Spleen (tissue), 3 donors: ENCODE data around the gene COL1A1.

Experiments used
- POLR2A ChIP-seq, 3 donors: fragments of 450-650 bp; IDR thresholded peaks; one replicate each; pipeline ENCODE4 v1.5.1; 2017; ENCODE audit warnings: antibody characterized with exemption in 3 of 3, mild to moderate bottlenecking in 1 of 3
- POLR2AphosphoS5 ChIP-seq, 3 donors: sonication (generic); formaldehyde crosslinking; IDR thresholded peaks; one replicate each; pipeline ENCODE4 v1.5.1; 2017; ENCODE audit warnings: antibody characterized with exemption in 3 of 3

DNA sequence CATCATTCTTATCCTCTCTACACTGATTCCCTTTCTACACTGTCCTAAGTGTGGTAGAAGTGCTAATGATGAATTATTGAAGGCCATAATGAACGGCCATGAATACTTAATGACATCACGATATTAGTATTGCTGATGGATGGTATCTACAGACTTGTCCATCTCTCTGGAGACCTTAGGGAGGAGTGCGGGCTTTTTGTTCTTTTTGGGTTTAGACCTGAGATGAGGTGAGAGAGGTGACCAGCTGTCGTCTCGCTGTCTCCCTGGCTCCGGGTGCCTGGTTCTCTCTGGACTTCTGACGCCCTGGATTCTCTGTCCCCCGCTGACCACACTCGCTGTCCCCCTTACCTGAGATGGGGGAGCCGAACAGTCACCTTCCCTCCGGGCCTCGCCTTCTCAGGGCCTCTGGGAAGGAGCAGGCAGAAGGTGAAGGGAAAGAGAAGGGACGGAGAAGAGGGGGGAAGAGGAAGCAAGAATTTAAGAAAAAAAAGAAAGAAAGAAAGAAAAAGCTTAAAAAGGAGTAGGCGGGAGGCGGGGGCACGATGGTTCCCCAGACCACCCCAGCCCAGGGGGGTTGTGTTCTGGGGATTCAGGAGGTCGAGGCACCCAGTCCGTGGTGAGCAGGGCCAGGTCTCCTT lies 18.5 kb downstream of the COL1A1 start:
- TF ChIP-seq POLR2A (IDR thresholded peaks at IDR 0.05) = no peak
- TF ChIP-seq POLR2AphosphoS5 (IDR thresholded peaks at IDR 0.05) = no peak
